H9 (cell line): ENCODE data around the gene BTN2A1. TPM values are rescaled to one million over a fixed set of nuclear protein-coding genes. Genes with fewer than 3 reads are reported as not detected.
A peak's percentile ranks its signal among the peaks of the same experiment; 100 is the strongest.

Source experiments
- DNase-seq: peaks from one replicate; pipeline ENCODE4 v3.0.0-alpha.2; 2017
- H2AFZ ChIP-seq: one replicate; pipeline ENCODE4 v1.6.1; 2013; ENCODE audit warnings: mild to moderate bottlenecking, low read length, control low read depth, moderate library complexity
- H2AK5ac ChIP-seq: 2 replicates; pipeline ENCODE4 v1.6.1; 2013; ENCODE audit warnings: low read length, control low read depth, mixed read lengths; ENCODE audit not compliant: insufficient read length
- H2BK120ac ChIP-seq: one replicate; pipeline ENCODE4 v1.6.1; 2013; ENCODE audit warnings: low read depth, mild to moderate bottlenecking, low read length, control low read depth, inconsistent platforms; ENCODE audit not compliant: poor library complexity, severe bottlenecking
- H2BK12ac ChIP-seq: 2 replicates; pipeline ENCODE4 v1.6.1; 2013; ENCODE audit warnings: low read length, control low read depth, mixed read lengths, low read depth; ENCODE audit not compliant: insufficient read length
- H2BK15ac ChIP-seq: 2 replicates; pipeline ENCODE4 v1.6.1; 2013; ENCODE audit warnings: low read depth, low read length, control low read depth
- H2BK20ac ChIP-seq: one replicate; pipeline ENCODE4 v1.6.1; 2013; ENCODE audit warnings: low read depth, mild to moderate bottlenecking, low read length, control low read depth, inconsistent platforms; ENCODE audit not compliant: poor library complexity, severe bottlenecking
- H2BK5ac ChIP-seq: 2 replicates; pipeline ENCODE4 v1.6.1; 2013; ENCODE audit warnings: low read length, control low read depth, mixed read lengths; ENCODE audit not compliant: insufficient read length
- H3K14ac ChIP-seq: 2 replicates; pipeline ENCODE4 v1.6.1; 2013; ENCODE audit warnings: low read length, control low read depth; ENCODE audit not compliant: insufficient read depth
- H3K18ac ChIP-seq: 2 replicates; pipeline ENCODE4 v1.6.1; 2013; ENCODE audit warnings: low read depth, mild to moderate bottlenecking, mixed read lengths, low read length, control low read depth; ENCODE audit not compliant: insufficient read length
- H3K23ac ChIP-seq: 2 replicates; pipeline ENCODE4 v1.6.1; 2013; ENCODE audit warnings: low read length, control low read depth, mixed read lengths, low read depth; ENCODE audit not compliant: insufficient read length
- H3K23me2 ChIP-seq: 2 replicates; pipeline ENCODE4 v1.6.1; 2013; ENCODE audit warnings: low read depth, mild to moderate bottlenecking, mixed read lengths, low read length, control low read depth; ENCODE audit not compliant: insufficient read length, poor library complexity, severe bottlenecking
- H3K27ac ChIP-seq: 2 replicates; pipeline ENCODE4 v1.5.1; 2013; ENCODE audit warnings: low read length, control low read depth, mixed read lengths, low read depth; ENCODE audit not compliant: insufficient read length
- H3K27me3 ChIP-seq: 2 replicates; pipeline ENCODE4 v1.6.1; 2013; ENCODE audit warnings: low read length, control low read depth, inconsistent platforms; ENCODE audit not compliant: insufficient read depth
- H3K4ac ChIP-seq: 2 replicates; pipeline ENCODE4 v1.6.1; 2013; ENCODE audit warnings: low read depth, mild to moderate bottlenecking, control low read depth, inconsistent platforms, low read length, moderate library complexity
- H3K4me1 ChIP-seq: 2 replicates; pipeline ENCODE4 v1.6.1; 2013; ENCODE audit warnings: low read length, control low read depth, inconsistent platforms; ENCODE audit not compliant: insufficient read depth
- H3K4me2 ChIP-seq: 2 replicates; pipeline ENCODE4 v1.6.1; 2013; ENCODE audit warnings: low read length, control low read depth, mixed read lengths; ENCODE audit not compliant: insufficient read length, insufficient read depth
- H3K56ac ChIP-seq: 2 replicates; pipeline ENCODE4 v1.6.1; 2013; ENCODE audit warnings: low read depth, mild to moderate bottlenecking, mixed read lengths, low read length, control low read depth; ENCODE audit not compliant: insufficient read length
- H3K79me1 ChIP-seq: 2 replicates; pipeline ENCODE4 v1.6.1; 2013; ENCODE audit warnings: low read depth, mild to moderate bottlenecking, moderate library complexity, low read length, control low read depth, inconsistent platforms; ENCODE audit not compliant: insufficient read depth, poor library complexity, severe bottlenecking
- H3K79me2 ChIP-seq: 2 replicates; pipeline ENCODE4 v1.6.1; 2013; ENCODE audit warnings: low read length, control low read depth, inconsistent platforms; ENCODE audit not compliant: insufficient read depth
- H3K9ac ChIP-seq: 2 replicates; pipeline ENCODE4 v1.6.1; 2013; ENCODE audit warnings: low read length, control low read depth, mixed read lengths; ENCODE audit not compliant: insufficient read length; ENCODE audit errors: extremely low read depth
- H3K9me3 ChIP-seq: one replicate; pipeline ENCODE4 v1.6.1; 2013; ENCODE audit warnings: low read depth, low read length, inconsistent platforms; ENCODE audit not compliant: control insufficient read depth
- H3T11ph ChIP-seq: one replicate; pipeline ENCODE4 v1.6.1; 2013; ENCODE audit warnings: mild to moderate bottlenecking, low read length, control low read depth, inconsistent platforms
- H4K20me1 ChIP-seq: one replicate; pipeline ENCODE4 v1.6.1; 2013; ENCODE audit not compliant: control insufficient read depth, insufficient read length, insufficient read depth
- H4K5ac ChIP-seq: 2 replicates; pipeline ENCODE4 v1.6.1; 2013; ENCODE audit warnings: low read depth, mild to moderate bottlenecking, mixed read lengths, low read length, control low read depth; ENCODE audit not compliant: insufficient read length
- H4K8ac ChIP-seq: replicated peaks from 2 replicates; pipeline ENCODE4 v1.6.1; 2013; ENCODE audit warnings: low read length, control low read depth, mixed read lengths, low read depth; ENCODE audit not compliant: insufficient read length
- H4K91ac ChIP-seq: 2 replicates; pipeline ENCODE4 v1.6.1; 2013; ENCODE audit warnings: low read depth, mild to moderate bottlenecking, moderate library complexity, mixed read lengths, low read length, control low read depth; ENCODE audit not compliant: insufficient read length
- H3K27ac Mint-ChIP-seq, 3 experiments: 2 replicates in 2 of 3; 3 replicates in 1 of 3; pipeline ENCODE4 v1.8.0; 2020 to 2021; ENCODE audit warnings: mixed read lengths in 3 of 3, mild to moderate bottlenecking in 1 of 3, moderate library complexity in 1 of 3
- H3K27me3 Mint-ChIP-seq: 2 replicates; pipeline ENCODE4 v1.8.0; 2021; ENCODE audit warnings: low read depth, mild to moderate bottlenecking, moderate library complexity, mixed read lengths
- H3K36me3 Mint-ChIP-seq, 3 experiments: 2 replicates in 2 of 3; 3 replicates in 1 of 3; pipeline ENCODE4 v1.8.0; 2020 to 2021; ENCODE audit warnings: low read depth in 3 of 3, mixed read lengths in 3 of 3; ENCODE audit not compliant: insufficient read depth in 1 of 3
- H3K4me1 Mint-ChIP-seq, 2 experiments: 2 replicates each; pipeline ENCODE4 v1.8.0; 2020; ENCODE audit warnings: mixed read lengths in 2 of 2
- H3K4me3 Mint-ChIP-seq, 2 experiments: 2 replicates in 1 of 2; 3 replicates in 1 of 2; pipeline ENCODE4 v1.8.0; 2020 to 2021; ENCODE audit warnings: mild to moderate bottlenecking in 2 of 2, mixed read lengths in 2 of 2, moderate library complexity in 1 of 2
- H3K9me3 Mint-ChIP-seq, 2 experiments: 2 replicates in 1 of 2; 3 replicates in 1 of 2; pipeline ENCODE4 v1.8.0; 2020; ENCODE audit warnings: mild to moderate bottlenecking in 2 of 2, mixed read lengths in 2 of 2, moderate library complexity in 1 of 2
- WGBS: extraction: QIAGEN DNeasy Blood & Tissue Kit; methylation state at CpG from one replicate; pipeline ENCODE4 v1.1.7; 2013; ENCODE audit warnings: missing lambda C conversion rate, low lambda C conversion rate, mixed read lengths; ENCODE audit not compliant: insufficient read length; ENCODE audit errors: extremely low coverage; 5-methylcytosine and 5-hydroxymethylcytosine counted together
- total RNA-seq: library from RNA; stranded (reverse); gene quantifications from 2 replicates; pipeline ENCODE4 v1.2.1, GENCODE V29; 2021
- TF ChIP-seq, protein P1 (sequence below): fragments of 200-600 bp; sonication (generic); conservative IDR thresholded peaks from 3 replicates; pipeline ENCODE4 v1.8.0; 2021; ENCODE audit warnings: antibody characterized with exemption, mild to moderate bottlenecking

BTN2A1 gene
- total RNA-seq, 1 experiment from 2014 or later: 18.4 TPM

DNA sequence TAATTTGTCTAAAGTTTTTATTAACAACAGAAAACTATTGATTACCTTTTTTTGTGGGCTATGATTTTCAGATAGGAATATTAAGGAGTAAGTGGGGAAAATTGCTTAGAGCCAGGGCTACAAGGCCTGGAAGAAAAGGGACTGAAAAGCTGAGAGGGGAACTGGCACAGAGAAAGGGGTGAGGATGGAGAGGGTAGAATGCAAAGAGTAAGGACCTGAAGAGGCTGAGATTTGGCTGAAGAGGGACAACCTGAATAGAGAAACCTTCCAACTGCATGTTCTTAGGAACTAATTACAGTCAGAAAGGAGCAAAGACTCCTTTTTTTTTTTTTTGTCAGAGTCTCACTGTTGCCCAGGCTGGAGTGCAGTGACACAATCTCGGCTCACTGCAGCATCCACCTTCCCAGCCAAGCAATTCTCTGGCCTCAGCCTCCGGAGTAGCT is 16.7 kb downstream of the BTN2A1 start:
- Histone ChIP-seq H2BK20ac (no peak overlapping the region), H3K23me2 (no peaks in the 10 kb centered on the region), H3K23ac (no peak overlapping the region), H4K91ac (no peak overlapping the region), H3K14ac (no peak overlapping the region), H3K18ac (peak overlapping the region; percentile 57), H2BK5ac (no peak overlapping the region), H3K27ac (no peak overlapping the region), H4K8ac (no peak overlapping the region), H3T11ph (no peak overlapping the region), H3K4me2 (peak overlapping the region; percentile 42), H2BK120ac (no peak overlapping the region), H2BK15ac (no peak overlapping the region), H3K9me3 (peaks cover 7% of the 10 kb centered on the region), H3K4me1 (peaks cover 4% of the 10 kb centered on the region; the same call in 1 of the 2 replicates), H3K4ac (no peak overlapping the region), H3K9ac (no peak overlapping the region), H3K79me2 (no peaks in the 10 kb centered on the region), H2AK5ac (no peak overlapping the region), H2BK12ac (no peak overlapping the region), H2AFZ (no peak overlapping the region), H3K79me1 (no peaks in the 10 kb centered on the region), H3K27me3 (no peaks in the 10 kb centered on the region), H3K56ac (no peak overlapping the region), H4K20me1 (no peaks in the 10 kb centered on the region), H4K5ac (no peak overlapping the region)
- Mint-ChIP-seq H3K4me1 (peaks cover 30 to 32% of the 10 kb centered on the region in 2 experiments), H3K27ac (peak overlapping the region; percentile 17 to 92 (median 44); a peak in 4 of 7 replicates), H3K4me3 (peak overlapping the region in 1 of 2 experiments; percentile 58; a peak in 4 of 5 replicates), H3K9me3 (peaks cover 0 to 3% of the 10 kb centered on the region in 2 experiments; a peak in 3 of 5 replicates), H3K36me3 (peaks cover 0 to 24% (median 13%) of the 10 kb centered on the region in 3 experiments; a peak in 5 of 7 replicates), H3K27me3 (no peaks in the 10 kb centered on the region; the same call in 1 of the 2 replicates)
- DNase-seq: no peak
- no CpG with 5 or more reads among the region's 2 CpGs for WGBS
- TF ChIP-seq, protein P1, sequence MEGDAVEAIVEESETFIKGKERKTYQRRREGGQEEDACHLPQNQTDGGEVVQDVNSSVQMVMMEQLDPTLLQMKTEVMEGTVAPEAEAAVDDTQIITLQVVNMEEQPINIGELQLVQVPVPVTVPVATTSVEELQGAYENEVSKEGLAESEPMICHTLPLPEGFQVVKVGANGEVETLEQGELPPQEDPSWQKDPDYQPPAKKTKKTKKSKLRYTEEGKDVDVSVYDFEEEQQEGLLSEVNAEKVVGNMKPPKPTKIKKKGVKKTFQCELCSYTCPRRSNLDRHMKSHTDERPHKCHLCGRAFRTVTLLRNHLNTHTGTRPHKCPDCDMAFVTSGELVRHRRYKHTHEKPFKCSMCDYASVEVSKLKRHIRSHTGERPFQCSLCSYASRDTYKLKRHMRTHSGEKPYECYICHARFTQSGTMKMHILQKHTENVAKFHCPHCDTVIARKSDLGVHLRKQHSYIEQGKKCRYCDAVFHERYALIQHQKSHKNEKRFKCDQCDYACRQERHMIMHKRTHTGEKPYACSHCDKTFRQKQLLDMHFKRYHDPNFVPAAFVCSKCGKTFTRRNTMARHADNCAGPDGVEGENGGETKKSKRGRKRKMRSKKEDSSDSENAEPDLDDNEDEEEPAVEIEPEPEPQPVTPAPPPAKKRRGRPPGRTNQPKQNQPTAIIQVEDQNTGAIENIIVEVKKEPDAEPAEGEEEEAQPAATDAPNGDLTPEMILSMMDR: no peak
